Ishikawa (cell line): ENCODE data around the gene NBPF3.

Source experiments
- CEBPB ChIP-seq: IDR thresholded peaks from 2 replicates; pipeline ENCODE4 v1.6.1; 2012
- FOXM1 ChIP-seq: IDR thresholded peaks from 2 replicates; pipeline ENCODE4 v1.6.1; 2012; ENCODE audit warnings: low read depth, borderline replicate concordance

GRCh38 chr1:21490774-21491487, 51.0 kb downstream of the NBPF3 start:
- no peak for TF ChIP-seq FOXM1
- no peak for TF ChIP-seq CEBPB
